Endodermal cell (in vitro differentiated cells): ENCODE data around the gene COL24A1. TPM values are rescaled to one million over a fixed set of nuclear protein-coding genes. Genes with fewer than 3 reads are reported as not detected.

Experiments
- DNase-seq: peaks from one replicate; pipeline ENCODE4 v3.0.0-alpha.2; 2017
- H3K27ac ChIP-seq: 2 replicates; pipeline ENCODE4 v1.5.1; 2013; ENCODE audit warnings: mild to moderate bottlenecking, low read depth, low read length, moderate library complexity
- H3K27me3 ChIP-seq: 2 replicates; pipeline ENCODE4 v1.6.1; 2013; ENCODE audit warnings: mild to moderate bottlenecking, low read length, moderate library complexity; ENCODE audit not compliant: insufficient read depth, control insufficient read depth, poor library complexity, severe bottlenecking
- H3K36me3 ChIP-seq: 2 replicates; pipeline ENCODE4 v1.7.0; 2013; ENCODE audit warnings: mild to moderate bottlenecking, low read length, moderate library complexity; ENCODE audit not compliant: control insufficient read depth, insufficient read depth
- H3K4me1 ChIP-seq: one replicate; pipeline ENCODE4 v1.7.0; 2013; ENCODE audit warnings: low read length; ENCODE audit not compliant: control insufficient read depth, insufficient read depth
- H3K4me3 ChIP-seq: 2 replicates; pipeline ENCODE4 v1.5.1; 2013; ENCODE audit warnings: mild to moderate bottlenecking, low read length, moderate library complexity
- H3K9ac ChIP-seq: 2 replicates; pipeline ENCODE4 v1.6.1; 2013; ENCODE audit warnings: mild to moderate bottlenecking, low read length, moderate library complexity; ENCODE audit not compliant: poor library complexity, severe bottlenecking; ENCODE audit errors: extremely low read depth
- H3K9me3 ChIP-seq: 2 replicates; pipeline ENCODE4 v1.6.1; 2013; ENCODE audit warnings: mild to moderate bottlenecking, low read length, moderate library complexity; ENCODE audit not compliant: control insufficient read depth
- H3K27ac Mint-ChIP-seq: 2 replicates; pipeline ENCODE4 v1.8.0; 2020; ENCODE audit warnings: mixed read lengths
- H3K27me3 Mint-ChIP-seq: 2 replicates; pipeline ENCODE4 v1.8.0; 2021; ENCODE audit warnings: mild to moderate bottlenecking, mixed read lengths; ENCODE audit not compliant: insufficient read depth
- H3K36me3 Mint-ChIP-seq: 2 replicates; pipeline ENCODE4 v1.8.0; 2020; ENCODE audit warnings: low read depth, mixed read lengths
- H3K4me1 Mint-ChIP-seq: 2 replicates; pipeline ENCODE4 v1.8.0; 2020; ENCODE audit warnings: mixed read lengths
- H3K4me3 Mint-ChIP-seq: 2 replicates; pipeline ENCODE4 v1.8.0; 2020; ENCODE audit warnings: mild to moderate bottlenecking, moderate library complexity, mixed read lengths
- H3K9me3 Mint-ChIP-seq: 2 replicates; pipeline ENCODE4 v1.8.0; 2020; ENCODE audit warnings: mild to moderate bottlenecking, mixed read lengths
- CTCF ChIP-seq: fragments of 200-600 bp; sonication (generic); conservative IDR thresholded peaks from 2 replicates; pipeline ENCODE4 v1.5.0; 2021; ENCODE audit warnings: antibody characterized with exemption, mild to moderate bottlenecking
- whole genome bisulfite sequencing, 2 experiments: methylation state at CpG; one replicate each; pipeline versions ENCODE4 v1.1.5 to v1.1.7; 2013; ENCODE audit warnings: missing lambda C conversion rate in 2 of 2, mixed read lengths in 1 of 2; ENCODE audit not compliant: insufficient coverage in 1 of 2, insufficient read length in 1 of 2; 5-methylcytosine and 5-hydroxymethylcytosine counted together
- total RNA-seq, 2 donors: library from RNA; stranded (reverse); fragmentation: NEBNext Ultra II Directional in 1 of 2; extraction: Animal tissue kit (Norgen Biotek cat#: 25700) in 1 of 2; gene quantifications; 2 replicates in 1 of 2; 3 replicates in 1 of 2; pipeline ENCODE4 v1.2.1, GENCODE V29; 2021

Gene COL24A1
- total RNA-seq, 2 donors from 2014 or later = 0.84 to 0.95 TPM

GRCh38 chr1:85943945-85944344 lies 212.6 kb downstream of the COL24A1 start:
- H3K36me3 ChIP-seq = no peaks in the 10 kb centered on the region
- H3K27ac Mint-ChIP-seq = no peak overlapping the region
- no peak overlapping the region for H3K27ac ChIP-seq
- no peak overlapping the region for H3K4me3 ChIP-seq
- no peaks in the 10 kb centered on the region for H3K4me1 Mint-ChIP-seq
- H3K9ac ChIP-seq = no peak overlapping the region
- no peak for DNase-seq
- H3K36me3 Mint-ChIP-seq = no peaks in the 10 kb centered on the region
- H3K4me3 Mint-ChIP-seq = no peak overlapping the region
- WGBS, 2 experiments = 97 to 100% methylated on average over 1 of the region's 1 CpG
- no peak for TF ChIP-seq CTCF
- no peaks in the 10 kb centered on the region for H3K27me3 Mint-ChIP-seq
- no peaks in the 10 kb centered on the region for H3K9me3 ChIP-seq
- no peaks in the 10 kb centered on the region for H3K27me3 ChIP-seq
- H3K4me1 ChIP-seq = no peaks in the 10 kb centered on the region
- H3K9me3 Mint-ChIP-seq = no peaks in the 10 kb centered on the region

- no peak overlapping the region for H3K9ac ChIP-seq
- Mint-ChIP-seq H3K27me3 (no peaks in the 10 kb centered on the region), H3K9me3 (no peaks in the 10 kb centered on the region), H3K27ac (no peak overlapping the region), H3K4me3 (no peak overlapping the region), H3K4me1 (no peaks in the 10 kb centered on the region), H3K36me3 (no peaks in the 10 kb centered on the region)
- no peak for DNase-seq
- no peaks in the 10 kb centered on the region for H3K4me1 ChIP-seq
- H3K9me3 ChIP-seq = no peaks in the 10 kb centered on the region
- H3K27me3 ChIP-seq = no peaks in the 10 kb centered on the region
- no peak overlapping the region for H3K27ac ChIP-seq
- H3K36me3 ChIP-seq = no peaks in the 10 kb centered on the region
- no peak overlapping the region for H3K4me3 ChIP-seq
- 91 to 100% methylated on average over 1 to 4 of the region's 4 CpGs for WGBS, 2 experiments
- no peak for TF ChIP-seq CTCF
Observed at GRCh38 chr1:85943526-85943925, 213.0 kb downstream of the COL24A1 start.

- Histone ChIP-seq H3K4me3 (no peak overlapping the region), H3K27ac (no peak overlapping the region), H3K9ac (no peak overlapping the region), H3K27me3 (no peaks in the 10 kb centered on the region), H3K36me3 (no peaks in the 10 kb centered on the region), H3K4me1 (no peaks in the 10 kb centered on the region), H3K9me3 (no peaks in the 10 kb centered on the region)
- Mint-ChIP-seq H3K27me3 (no peaks in the 10 kb centered on the region), H3K9me3 (no peaks in the 10 kb centered on the region), H3K27ac (no peak overlapping the region), H3K36me3 (no peaks in the 10 kb centered on the region), H3K4me3 (no peak overlapping the region), H3K4me1 (no peaks in the 10 kb centered on the region)
- WGBS, 2 experiments = 78 to 100% methylated on average over 2 of the region's 2 CpGs
- DNase-seq = no peak
- no peak for TF ChIP-seq CTCF
Observed at GRCh38 chr1:85940656-85941306, 215.8 kb downstream of the COL24A1 start.
